K562 (cell line): ENCODE data around the gene EFNA5. TPM values are rescaled to one million over a fixed set of nuclear protein-coding genes. Genes with fewer than 3 reads are reported as not detected.

ENCODE experiments used
- ATAC-seq: fragments of 200-7000 bp; cut with Tn5 transposase; 3 replicates; pipeline ENCODE4 v1.9.1; 2020; ENCODE audit warnings: moderate library complexity
- BruUV-seq: library from RNA; stranded (reverse); fragments of 400-500 nt; replicated peaks from 2 replicates; lab custom pipeline; 2021; lab: Mats Ljungman, UMichigan
- CTCF ChIA-PET: fragments of 300-600 bp; formaldehyde crosslinking; extraction: SDS; loops from one replicate; lab custom pipeline; 2021; ENCODE audit warnings: low intra/inter-chr PET ratio; lab: Yijun Ruan, JAX
- POLR2A ChIA-PET: fragments of 300-600, 350-650 bp; sonication (Branson Sonifier 250); formaldehyde crosslinking; extraction: SDS; loops from one replicate; lab custom pipeline; 2021; ENCODE audit warnings: antibody characterized with exemption, inconsistent platforms; lab: Yijun Ruan, JAX
- DNase-seq, 4 experiments: peaks; one replicate each; pipeline versions ENCODE4 v3.0.0 to v3.0.0-alpha.2; 2011 to 2018; ENCODE audit warnings: low spot score in 3 of 4, mixed read lengths in 3 of 4; ENCODE audit errors: extremely low read depth in 1 of 4
- FAIRE-seq: peaks from 2 replicates; lab custom pipeline; 2011; peaks lifted over from hg19 to GRCh38; lab: Jason Lieb, UNC
- H2AFZ ChIP-seq: 2 replicates; pipeline ENCODE4 v1.6.0; 2011; ENCODE audit warnings: low read depth, low read length, control low read depth, inconsistent platforms
- H3K27ac ChIP-seq: fragments of 200-600 bp; 3 replicates; pipeline ENCODE4 v1.8.0; 2011; ENCODE audit warnings: low read depth, mild to moderate bottlenecking, control low read depth, inconsistent platforms, low read length, moderate library complexity, mixed read lengths; ENCODE audit errors: extremely low read depth
- H3K27me3 ChIP-seq, 2 experiments: fragments of 300-600 bp in 1 of 2; 2 replicates in 1 of 2; 3 replicates in 1 of 2; pipeline versions ENCODE4 v1.6.0 to v1.8.0; 2011; ENCODE audit warnings: inconsistent platforms in 2 of 2, low read length in 2 of 2, mild to moderate bottlenecking in 1 of 2, mixed read lengths in 1 of 2, moderate library complexity in 1 of 2; ENCODE audit not compliant: control insufficient read depth in 2 of 2, insufficient read depth in 2 of 2
- H3K36me3 ChIP-seq: fragments of 300-600 bp; 3 replicates; pipeline ENCODE4 v1.8.0; 2011; ENCODE audit warnings: mild to moderate bottlenecking, low read length, inconsistent platforms; ENCODE audit not compliant: control insufficient read depth, insufficient read depth
- H3K4me1 ChIP-seq, 2 experiments: fragments of 200-600 bp in 1 of 2; replicated peaks in 1 of 2; 2 replicates in 1 of 2; 3 replicates in 1 of 2; pipeline versions ENCODE4 v1.5.1 to v1.8.0; 2011; ENCODE audit warnings: inconsistent platforms in 2 of 2, low read length in 2 of 2, mild to moderate bottlenecking in 1 of 2, mixed read lengths in 1 of 2, moderate library complexity in 1 of 2; ENCODE audit not compliant: control insufficient read depth in 2 of 2, insufficient read depth in 2 of 2
- H3K4me2 ChIP-seq: 2 replicates; pipeline ENCODE4 v1.6.1; 2011; ENCODE audit warnings: low read length, control low read depth, inconsistent platforms, mixed read lengths; ENCODE audit not compliant: insufficient read depth
- H3K4me3 ChIP-seq: fragments of 200-600 bp; sonication (generic), shearing (Covaris generic); 2 replicates; pipeline ENCODE4 v1.5.1; 2016; ENCODE audit warnings: control low read depth, inconsistent platforms
- H3K79me2 ChIP-seq: fragments of 200-600 bp; 3 replicates; pipeline ENCODE4 v1.8.0; 2011; ENCODE audit warnings: low read length, inconsistent platforms; ENCODE audit not compliant: control insufficient read depth, insufficient read depth
- H3K9ac ChIP-seq, 2 experiments: 2 replicates each; pipeline versions ENCODE4 v1.6.0 to v1.6.1; 2011; ENCODE audit warnings: low read depth in 2 of 2, low read length in 2 of 2, control low read depth in 1 of 2, inconsistent platforms in 1 of 2, mild to moderate bottlenecking in 1 of 2, mixed read lengths in 1 of 2; ENCODE audit not compliant: insufficient read depth in 1 of 2
- H3K9me1 ChIP-seq: one replicate; pipeline ENCODE4 v1.6.0; 2011; ENCODE audit warnings: inconsistent platforms, mild to moderate bottlenecking, low read length, moderate library complexity; ENCODE audit not compliant: control insufficient read depth, insufficient read depth
- H3K9me3 ChIP-seq: replicated peaks from 2 replicates; pipeline ENCODE4 v1.5.1; 2011; ENCODE audit warnings: low read depth, low read length, inconsistent platforms; ENCODE audit not compliant: control insufficient read depth, insufficient read depth
- H4K20me1 ChIP-seq: replicated peaks from 2 replicates; pipeline ENCODE4 v1.6.1; 2011; ENCODE audit warnings: low read length, inconsistent platforms, mixed read lengths; ENCODE audit not compliant: control insufficient read depth, insufficient read depth
- ARID2 ChIP-seq: fragments of 450-650 bp; IDR thresholded peaks from 2 replicates; pipeline ENCODE4 v1.6.1; 2017; ENCODE audit warnings: antibody characterized with exemption, mild to moderate bottlenecking
- DNMT1 ChIP-seq: fragments of 450-650 bp; IDR thresholded peaks from 2 replicates; pipeline ENCODE4 v1.6.1; 2016; ENCODE audit warnings: antibody characterized with exemption, mild to moderate bottlenecking
- DPF2 ChIP-seq: fragments of 450-650 bp; IDR thresholded peaks from 2 replicates; pipeline ENCODE4 v1.6.1; 2016
- FOXJ2 ChIP-seq: fragments of 200-800 bp; sonication (Bioruptor generic); IDR thresholded peaks from 2 replicates; pipeline ENCODE4 v1.6.1; 2016; ENCODE audit warnings: missing genetic modification characterization, missing compliant biosample characterization
- FUS ChIP-seq: fragments of 200-400 bp; formaldehyde crosslinking; optimal IDR thresholded peaks from 2 replicates; pipeline ENCODE3; 2017; ENCODE audit warnings: low read depth, low read length
- HSF4 ChIP-seq: fragments of 250-450 bp; sonication (Bioruptor Pico); IDR thresholded peaks from 2 replicates; pipeline ENCODE4 v2.1.2; 2022; ENCODE audit warnings: mild to moderate bottlenecking, moderate library complexity, borderline replicate concordance
- JUND ChIP-seq, 2 experiments: IDR thresholded peaks; 2 replicates in 1 of 2; 3 replicates in 1 of 2; pipeline ENCODE4 v1.6.1; 2011; ENCODE audit warnings: borderline replicate concordance in 2 of 2, low read depth in 2 of 2, low read length in 2 of 2, improper control_type of control experiment in 1 of 2, missing biosample characterization in 1 of 2, missing genetic modification characterization in 1 of 2, missing genetic modification reagents in 1 of 2
- NELFE ChIP-seq: IDR thresholded peaks from 2 replicates; pipeline ENCODE4 v1.6.1; 2011; ENCODE audit warnings: mild to moderate bottlenecking; ENCODE audit not compliant: insufficient read depth, insufficient read length
- NFE2L1 ChIP-seq: fragments of 450-650 bp; IDR thresholded peaks from 2 replicates; pipeline ENCODE4 v1.6.1; 2016; ENCODE audit warnings: missing genetic modification characterization, low read depth, mild to moderate bottlenecking, missing compliant biosample characterization, moderate library complexity, borderline replicate concordance
- PHB2 ChIP-seq: fragments of 450-650 bp; IDR thresholded peaks from 2 replicates; pipeline ENCODE4 v1.6.1; 2017; ENCODE audit warnings: low read depth
- SIN3A ChIP-seq, 2 experiments: fragments of 150-350 bp in 1 of 2; IDR thresholded peaks; 2 replicates each; pipeline ENCODE4 v1.6.1; 2011 to 2016; ENCODE audit warnings: borderline replicate concordance in 2 of 2, low read depth in 2 of 2, low read length in 2 of 2, mild to moderate bottlenecking in 2 of 2, moderate library complexity in 2 of 2; ENCODE audit not compliant: control insufficient read depth in 1 of 2
- TAF15 ChIP-seq: fragments of 200-400 bp; formaldehyde crosslinking; IDR thresholded peaks from 2 replicates; pipeline ENCODE4 v1.6.1; 2017; ENCODE audit warnings: mild to moderate bottlenecking, low read depth, low read length, moderate library complexity
- YBX1 ChIP-seq: fragments of 450-650 bp; IDR thresholded peaks from 2 replicates; pipeline ENCODE4 v1.7.1; 2016; ENCODE audit warnings: mild to moderate bottlenecking
- ZNF197 ChIP-seq: fragments of 200-800 bp; sonication (Bioruptor generic); IDR thresholded peaks from 2 replicates; pipeline ENCODE4 v1.6.1; 2016; ENCODE audit warnings: low read depth, missing genetic modification characterization, missing compliant biosample characterization
- ZNF24 ChIP-seq: fragments of 450-650 bp; IDR thresholded peaks from 2 replicates; pipeline ENCODE4 v1.6.1; 2016
- ZSCAN32 ChIP-seq: fragments of 450-650 bp; formaldehyde crosslinking; IDR thresholded peaks from 2 replicates; pipeline ENCODE4 v1.4.0; 2020; ENCODE audit warnings: mild to moderate bottlenecking, moderate library complexity
- WGBS: fragments of 100-300 bp; shearing (Covaris generic); methylation state at CpG from one replicate; pipeline ENCODE4 v1.1.6; 2016; ENCODE audit warnings: low coverage, mixed read lengths; ENCODE audit not compliant: insufficient coverage; ENCODE audit errors: missing lambda C conversion rate; 5-methylcytosine and 5-hydroxymethylcytosine counted together
- in situ Hi-C: fragments of 300-500 bp; cut with MboI; formaldehyde crosslinking; loops from 4 replicates; pipeline ENCODE4 v1.15.0; 2018; ENCODE audit warnings: inconsistent platforms, mixed read lengths
- intact Hi-C: fragments of 100-400 bp; cut with micrococcal nuclease; formaldehyde crosslinking; loops from 2 replicates; pipeline ENCODE4 v1.14.2; 2022
- polyA plus RNA-seq, 8 experiments: library from polyadenylated mRNA; depleted of rRNA in 4 of 8; stranded (reverse) in 5 of 8; unstranded in 3 of 8; fragments of >200 nt; fragmentation: Nextera tagmentation in 2 of 8; fragmentation: Illumina TruSeq in 1 of 8; extraction: Ambion mirVana in 2 of 8; extraction: Trizol in 1 of 8; gene quantifications; 2 replicates each; pipeline versions ENCODE4 v1.2.1 to v1.2.3, GENCODE V29; 2011 to 2014; ENCODE audit warnings: inconsistent platforms in 1 of 8, missing spikeins in 1 of 8
- total RNA-seq, 7 experiments: library from RNA; depleted of rRNA in 6 of 7; stranded (reverse); fragments of >200 nt in 6 of 7; fragmentation: Illumina TruSeq in 2 of 7; extraction: Trizol in 2 of 7; gene quantifications; 2 replicates each; pipeline versions ENCODE4 v1.2.1 to v1.2.3, GENCODE V29; 2011 to 2021; ENCODE audit warnings: low replicate concordance in 1 of 7
- TF ChIP-seq, protein P1 (sequence below), 3 experiments: IDR thresholded peaks in 2 of 3; conservative IDR thresholded peaks in 1 of 3; 2 replicates each; pipeline ENCODE4 v1.5.1; 2011 to 2012; ENCODE audit warnings: low read length in 3 of 3, mild to moderate bottlenecking in 3 of 3, control low read depth in 2 of 3, improper control_type of control experiment in 1 of 3, inconsistent platforms in 1 of 3, low read depth in 1 of 3, mixed read lengths in 1 of 3, moderate library complexity in 1 of 3; ENCODE audit not compliant: insufficient read depth in 2 of 3
- TF ChIP-seq, protein P2 (sequence below): fragments of 250-450 bp; sonication (Bioruptor Pico); IDR thresholded peaks from 2 replicates; pipeline ENCODE4 v1.5.0; 2021
- TF ChIP-seq, protein P3 (sequence below), 2 experiments: fragments of 250-450 bp in 1 of 2; fragments of 450-650 bp in 1 of 2; sonication (Bioruptor Pico) in 1 of 2; IDR thresholded peaks; 2 replicates each; pipeline versions ENCODE4 v1.6.1 to v1.8.0; 2016 to 2021; ENCODE audit warnings: mild to moderate bottlenecking in 2 of 2, moderate library complexity in 2 of 2, missing compliant biosample characterization in 1 of 2, missing genetic modification characterization in 1 of 2

Gene EFNA5
- total and polyA plus RNA-seq, 9 of the 15 experiments (the other 6 are each of a cell fraction or from before 2014, with no cell fraction given) = 0.20 TPM; not detected in 8

DNA sequence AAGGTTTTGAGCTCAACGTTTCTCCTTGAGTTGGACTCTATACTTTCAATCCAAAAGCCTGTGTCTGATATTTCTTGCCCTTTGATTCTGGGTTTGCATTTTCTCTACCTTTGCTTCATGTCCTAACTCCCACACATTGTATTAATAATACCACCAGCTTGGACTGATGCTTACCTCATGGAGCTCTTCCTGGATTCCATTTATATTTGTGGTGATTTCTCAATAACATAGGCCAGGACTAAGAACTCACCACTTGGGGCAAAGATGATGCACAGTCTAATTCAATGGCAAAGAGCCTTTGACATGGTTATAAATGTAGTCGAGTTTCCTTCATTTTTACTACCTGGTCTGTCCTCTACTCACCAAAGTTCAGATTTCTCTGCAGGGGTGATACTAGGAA, 27.5 kb upstream of the EFNA5 start:
- 0% methylated on average over 2 of the region's 2 CpGs for WGBS
- DNase-seq (no peak), FAIRE-seq (no peak), ATAC-seq (no peak)
- Histone ChIP-seq H3K4me1 (no peaks in the 10 kb centered on the region), H3K9me3 (no peaks in the 10 kb centered on the region), H4K20me1 (no peaks in the 10 kb centered on the region), H3K9me1 (no peaks in the 10 kb centered on the region), H3K4me3 (no peak overlapping the region), H3K79me2 (no peaks in the 10 kb centered on the region), H3K36me3 (no peaks in the 10 kb centered on the region), H3K27me3 (no peaks in the 10 kb centered on the region), H3K9ac (no peak overlapping the region), H2AFZ (no peak overlapping the region), H3K27ac (no peak overlapping the region), H3K4me2 (no peak overlapping the region)
- no TSS peak for BruUV-seq
- intact Hi-C loops = no loop called here
- in situ Hi-C loops = no loop called here
- ChIA-PET POLR2A (no interaction called here), CTCF (no interaction called here)
- TF ChIP-seq ZNF197 (CRISPR knock-in tag) = no peak
- TF ChIP-seq FUS = no peak
- TF ChIP-seq DPF2 = no peak
- TF ChIP-seq NELFE = no peak
- TF ChIP-seq ZSCAN32 = no peak
- no peak for TF ChIP-seq DNMT1
- TF ChIP-seq JUND (IDR thresholded peaks at IDR 0.05; ENCODE audit: borderline replicate concordance, low read depth, low read length) = no peak
- TF ChIP-seq JUND (tag; IDR thresholded peaks at IDR 0.05; ENCODE audit: borderline replicate concordance, low read depth, low read length) = no peak
- no peak for TF ChIP-seq PHB2
- TF ChIP-seq, protein P1, sequence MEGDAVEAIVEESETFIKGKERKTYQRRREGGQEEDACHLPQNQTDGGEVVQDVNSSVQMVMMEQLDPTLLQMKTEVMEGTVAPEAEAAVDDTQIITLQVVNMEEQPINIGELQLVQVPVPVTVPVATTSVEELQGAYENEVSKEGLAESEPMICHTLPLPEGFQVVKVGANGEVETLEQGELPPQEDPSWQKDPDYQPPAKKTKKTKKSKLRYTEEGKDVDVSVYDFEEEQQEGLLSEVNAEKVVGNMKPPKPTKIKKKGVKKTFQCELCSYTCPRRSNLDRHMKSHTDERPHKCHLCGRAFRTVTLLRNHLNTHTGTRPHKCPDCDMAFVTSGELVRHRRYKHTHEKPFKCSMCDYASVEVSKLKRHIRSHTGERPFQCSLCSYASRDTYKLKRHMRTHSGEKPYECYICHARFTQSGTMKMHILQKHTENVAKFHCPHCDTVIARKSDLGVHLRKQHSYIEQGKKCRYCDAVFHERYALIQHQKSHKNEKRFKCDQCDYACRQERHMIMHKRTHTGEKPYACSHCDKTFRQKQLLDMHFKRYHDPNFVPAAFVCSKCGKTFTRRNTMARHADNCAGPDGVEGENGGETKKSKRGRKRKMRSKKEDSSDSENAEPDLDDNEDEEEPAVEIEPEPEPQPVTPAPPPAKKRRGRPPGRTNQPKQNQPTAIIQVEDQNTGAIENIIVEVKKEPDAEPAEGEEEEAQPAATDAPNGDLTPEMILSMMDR (IDR thresholded peaks at IDR 0.05 in 2 of 3, conservative IDR thresholded peaks at IDR 0.05 in 1 of 3; ENCODE audit: insufficient read depth in 2 of 3, low read depth in 1 of 3, low read length in 3 of 3) = no peak
- no peak for TF ChIP-seq YBX1
- TF ChIP-seq, protein P2, sequence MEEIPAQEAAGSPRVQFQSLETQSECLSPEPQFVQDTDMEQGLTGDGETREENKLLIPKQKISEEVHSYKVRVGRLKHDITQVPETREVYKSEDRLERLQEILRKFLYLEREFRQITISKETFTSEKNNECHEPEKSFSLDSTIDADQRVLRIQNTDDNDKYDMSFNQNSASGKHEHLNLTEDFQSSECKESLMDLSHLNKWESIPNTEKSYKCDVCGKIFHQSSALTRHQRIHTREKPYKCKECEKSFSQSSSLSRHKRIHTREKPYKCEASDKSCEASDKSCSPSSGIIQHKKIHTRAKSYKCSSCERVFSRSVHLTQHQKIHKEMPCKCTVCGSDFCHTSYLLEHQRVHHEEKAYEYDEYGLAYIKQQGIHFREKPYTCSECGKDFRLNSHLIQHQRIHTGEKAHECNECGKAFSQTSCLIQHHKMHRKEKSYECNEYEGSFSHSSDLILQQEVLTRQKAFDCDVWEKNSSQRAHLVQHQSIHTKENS = no peak
- no peak for TF ChIP-seq ZNF24
- TF ChIP-seq SIN3A (IDR thresholded peaks at IDR 0.05; ENCODE audit: borderline replicate concordance in 2 of 2, control insufficient read depth in 1 of 2, low read depth in 2 of 2, low read length in 2 of 2) = no peak
- TF ChIP-seq, protein P3, sequence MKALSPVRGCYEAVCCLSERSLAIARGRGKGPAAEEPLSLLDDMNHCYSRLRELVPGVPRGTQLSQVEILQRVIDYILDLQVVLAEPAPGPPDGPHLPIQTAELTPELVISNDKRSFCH (CRISPR knock-in tag; IDR thresholded peaks at IDR 0.05) = no peak
- TF ChIP-seq, protein P3 (tag; IDR thresholded peaks at IDR 0.05) = no peak
- no peak for TF ChIP-seq FOXJ2 (tag)
- no peak for TF ChIP-seq NFE2L1 (tag)
- TF ChIP-seq ARID2 = no peak
- no peak for TF ChIP-seq TAF15
- TF ChIP-seq HSF4 (CRISPR knock-in tag) = no peak
